Cardiac muscle cell (in vitro differentiated cells and primary cell): ENCODE data around the gene KCNJ5. TPM values are rescaled to one million over a fixed set of nuclear protein-coding genes. Genes with fewer than 3 reads are reported as not detected.
A peak's percentile ranks its signal among the peaks of the same experiment; 100 is the strongest.

Source experiments
- DNase-seq, 2 donors: peaks; one replicate each; pipeline versions ENCODE4 v3.0.0 to v3.0.0-alpha.2; 2010 to 2017; ENCODE audit warnings: low read depth in 1 of 2, low spot score in 1 of 2
- H3K27ac ChIP-seq: fragments of 200-600 bp; sonication (generic); 2 replicates; pipeline ENCODE4 v1.5.1; 2016
- H3K27me3 ChIP-seq: fragments of 200-600 bp; sonication (generic); 2 replicates; pipeline ENCODE4 v1.6.0; 2016; ENCODE audit warnings: control low read depth
- H3K36me3 ChIP-seq: fragments of 200-600 bp; sonication (generic); 2 replicates; pipeline ENCODE4 v1.5.1; 2016; ENCODE audit warnings: control low read depth
- H3K4me1 ChIP-seq: fragments of 200-600 bp; sonication (generic); 2 replicates; pipeline ENCODE4 v1.8.1; 2017; ENCODE audit warnings: low read depth, mild to moderate bottlenecking, mixed run types
- H3K4me3 ChIP-seq: fragments of 200-600 bp; sonication (generic); 2 replicates; pipeline ENCODE4 v1.5.1; 2016; ENCODE audit warnings: mild to moderate bottlenecking
- H3K9me3 ChIP-seq: fragments of 200-600 bp; sonication (generic); 2 replicates; pipeline ENCODE4 v1.5.1; 2017; ENCODE audit warnings: low read depth, mild to moderate bottlenecking, control low read depth
- CTCF ChIP-seq: IDR thresholded peaks from 2 replicates; pipeline ENCODE4 v1.5.1; 2012; ENCODE audit warnings: low read depth, mild to moderate bottlenecking, low read length
- polyA plus RNA-seq: library from polyadenylated mRNA; unstranded; fragments of >200 nt; fragmentation: Nextera tagmentation; extraction: Ambion mirVana; gene quantifications from 2 replicates; pipeline ENCODE4 v1.2.1, GENCODE V29; 2016
- total RNA-seq: library from RNA; depleted of rRNA; stranded (reverse); fragments of >200 nt; gene quantifications from 2 replicates; pipeline ENCODE4 v1.2.3, GENCODE V29; 2016

The KCNJ5 gene
- total and polyA plus RNA-seq, 2 experiments from 2014 or later, result 44.8 to 71.8 TPM

- H3K27me3 ChIP-seq, result no peaks in the 10 kb centered on the region
- H3K36me3 ChIP-seq, result no peaks in the 10 kb centered on the region
- no peaks in the 10 kb centered on the region for H3K9me3 ChIP-seq
- no peak overlapping the region for H3K4me3 ChIP-seq
- no peak for DNase-seq
- no peak for TF ChIP-seq CTCF
- no peak overlapping the region for H3K27ac ChIP-seq
- H3K4me1 ChIP-seq, result peaks cover 2% of the 10 kb centered on the region
Observed at GRCh38 chr11:128881221-128881620, 9.9 kb upstream of the KCNJ5 start.

GRCh38 chr11:128882451-128882850, 8.7 kb upstream of the KCNJ5 start:
- H3K9me3 ChIP-seq, result no peaks in the 10 kb centered on the region
- no peak overlapping the region for H3K4me3 ChIP-seq
- H3K27me3 ChIP-seq, result no peaks in the 10 kb centered on the region
- H3K27ac ChIP-seq, result no peak overlapping the region
- DNase-seq, result no peak
- TF ChIP-seq CTCF, result no peak
- peaks cover 11% of the 10 kb centered on the region for H3K4me1 ChIP-seq
- no peaks in the 10 kb centered on the region for H3K36me3 ChIP-seq

GRCh38 chr11:128884054-128884453, 7.1 kb upstream of the KCNJ5 start:
- no peaks in the 10 kb centered on the region for H3K9me3 ChIP-seq
- no peaks in the 10 kb centered on the region for H3K36me3 ChIP-seq
- peaks cover 24% of the 10 kb centered on the region for H3K4me1 ChIP-seq
- H3K27me3 ChIP-seq, result no peaks in the 10 kb centered on the region
- no peak for TF ChIP-seq CTCF
- no peak for DNase-seq
- no peak overlapping the region for H3K4me3 ChIP-seq
- no peak overlapping the region for H3K27ac ChIP-seq

GRCh38 chr11:128884703-128885338, 6.3 kb upstream of the KCNJ5 start:
- TF ChIP-seq CTCF, result peak; percentile 73
- Histone ChIP-seq H3K9me3 (no peaks in the 10 kb centered on the region), H3K4me1 (peaks cover 32% of the 10 kb centered on the region), H3K27me3 (no peaks in the 10 kb centered on the region), H3K36me3 (no peaks in the 10 kb centered on the region), H3K4me3 (no peak overlapping the region), H3K27ac (no peak overlapping the region)
- peak; percentile 78 to 82 for DNase-seq

GRCh38 chr11:128886406-128887124, 4.6 kb upstream of the KCNJ5 start:
- Histone ChIP-seq H3K9me3 (no peaks in the 10 kb centered on the region), H3K4me1 (peaks cover 34% of the 10 kb centered on the region), H3K36me3 (no peaks in the 10 kb centered on the region), H3K27ac (no peak overlapping the region), H3K27me3 (no peaks in the 10 kb centered on the region), H3K4me3 (no peak overlapping the region)
- peak in 1 of 2 donors; percentile 84 for DNase-seq
- peak; percentile 8 for TF ChIP-seq CTCF
